Ovary (tissue), 9 donors: ENCODE results near the gene OPCML. TPM values are rescaled to one million over a fixed set of nuclear protein-coding genes. Genes with fewer than 3 reads are reported as not detected.

ENCODE experiments used
- DNase-seq, 5 donors: peaks; one replicate each; pipeline ENCODE4 v3.0.0-alpha.2; 2019 to 2020
- H3K27ac ChIP-seq, 2 donors: fragments of 200-600 bp; one replicate each; pipeline versions ENCODE4 v1.5.1 to v1.8.0; 2019 to 2022
- H3K27me3 ChIP-seq: fragments of 200-600 bp; one replicate; pipeline ENCODE4 v1.8.0; 2022
- H3K36me3 ChIP-seq: fragments of 200-600 bp; sonication (generic); one replicate; pipeline ENCODE4 v1.5.1; 2019
- H3K4me1 ChIP-seq: one replicate; pipeline ENCODE4 v1.8.1; 2013; ENCODE audit warnings: mild to moderate bottlenecking, moderate library complexity; ENCODE audit not compliant: insufficient read depth
- H3K4me3 ChIP-seq: fragments of 200-600 bp; sonication (generic); one replicate; pipeline ENCODE4 v1.5.1; 2017
- H3K9me3 ChIP-seq, 2 donors: fragments of 200-600 bp in 1 of 2; sonication (generic) in 1 of 2; one replicate each; pipeline versions ENCODE4 v1.5.1 to v1.8.1; 2013 to 2019; ENCODE audit warnings: mild to moderate bottlenecking in 1 of 2, moderate library complexity in 1 of 2
- EP300 ChIP-seq: sonication (generic); formaldehyde crosslinking; IDR thresholded peaks from one replicate; pipeline ENCODE4 v1.6.1; 2017; ENCODE audit warnings: antibody characterized with exemption
- POLR2A ChIP-seq: fragments of 450-650 bp; IDR thresholded peaks from one replicate; pipeline ENCODE4 v1.6.1; 2017; ENCODE audit warnings: antibody characterized with exemption, mild to moderate bottlenecking, moderate library complexity
- WGBS, 3 donors: extraction: QIAGEN DNeasy Blood & Tissue Kit in 1 of 3; methylation state at CpG; one replicate each; pipeline versions ENCODE4 v1.1.5 to v1.1.7; 2013 to 2017; 5-methylcytosine and 5-hydroxymethylcytosine counted together
- intact Hi-C, 4 donors: fragments of 100-400 bp; cut with DNase I; formaldehyde crosslinking; loops; one replicate each; pipeline versions ENCODE4 v1.11.0 to v1.15.1; 2022 to 2023
- polyA plus RNA-seq, 2 donors: library from polyadenylated mRNA; stranded (reverse); fragments of 200-250 nt in 1 of 2; fragments of 350-450 nt in 1 of 2; fragmentation: Illumina TruSeq in 1 of 2; extraction: RNeasy Lipid Tissue Mini Kit (QIAGEN cat#74804) in 1 of 2; gene quantifications; one replicate each; pipeline ENCODE4 v1.2.3, GENCODE V29; 2013 to 2014
- total RNA-seq, 7 donors: library from RNA; depleted of rRNA in 2 of 7; stranded (reverse); fragments of >200 nt in 2 of 7; fragmentation: NEBNext Ultra II Directional in 3 of 7; extraction: Animal tissue kit (Norgen Biotek cat#: 25700) in 3 of 7; gene quantifications; one replicate each; pipeline versions ENCODE4 v1.1.0 to v1.2.4, GENCODE V29; 2016 to 2023
- TF ChIP-seq, protein P1 (sequence below), 3 donors: fragments of 450-650 bp in 2 of 3; fragments of 200-600 bp in 1 of 3; IDR thresholded peaks; one replicate each; pipeline versions ENCODE4 v1.5.1 to v1.8.0; 2016 to 2022; ENCODE audit warnings: antibody characterized with exemption in 3 of 3, mild to moderate bottlenecking in 1 of 3
- donor health status: DM: no; HTN: no; CAD: no; lungs with moderate emphysema.
- donor health status: DM: no; HTN: no; CAD: no.
- donor health status: Bipolar disorder and iron deficiency.
- donor health status: DM: yes; HTN: yes; CAD: no.
- donor health status: DM: no; HTN: no; CAD: no.
- donor health status: DM: yes; HTN: yes; CAD: no.

The OPCML gene
- total and polyA plus RNA-seq, 9 donors, result under 0.01 to 2.8 (median 0.32) TPM; not detected in 2

DNA sequence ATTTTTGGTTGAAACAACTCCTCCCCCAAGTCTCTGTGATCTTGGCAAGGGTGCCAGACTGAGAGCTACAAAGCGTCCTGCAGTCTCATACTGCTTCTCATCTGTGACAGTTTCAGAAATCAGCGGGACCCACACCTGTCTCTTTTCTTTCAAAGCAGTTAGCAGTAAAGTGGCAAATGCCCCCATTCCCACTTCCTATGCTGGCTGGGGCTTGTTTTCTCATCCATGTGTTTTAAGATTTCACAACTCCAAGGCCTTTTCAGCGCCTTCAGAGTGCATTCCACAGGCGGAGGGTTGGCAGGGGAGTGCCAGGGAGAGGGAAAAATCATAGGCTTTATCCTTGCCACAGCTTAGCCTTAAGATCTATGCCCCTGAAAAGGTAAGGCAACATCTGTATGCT lies 493.5 kb downstream of the OPCML start:
- H3K4me3 ChIP-seq, result no peak overlapping the region
- H3K9me3 ChIP-seq, result no peaks in the 10 kb centered on the region
- H3K36me3 ChIP-seq, result no peaks in the 10 kb centered on the region
- TF ChIP-seq, protein P1, sequence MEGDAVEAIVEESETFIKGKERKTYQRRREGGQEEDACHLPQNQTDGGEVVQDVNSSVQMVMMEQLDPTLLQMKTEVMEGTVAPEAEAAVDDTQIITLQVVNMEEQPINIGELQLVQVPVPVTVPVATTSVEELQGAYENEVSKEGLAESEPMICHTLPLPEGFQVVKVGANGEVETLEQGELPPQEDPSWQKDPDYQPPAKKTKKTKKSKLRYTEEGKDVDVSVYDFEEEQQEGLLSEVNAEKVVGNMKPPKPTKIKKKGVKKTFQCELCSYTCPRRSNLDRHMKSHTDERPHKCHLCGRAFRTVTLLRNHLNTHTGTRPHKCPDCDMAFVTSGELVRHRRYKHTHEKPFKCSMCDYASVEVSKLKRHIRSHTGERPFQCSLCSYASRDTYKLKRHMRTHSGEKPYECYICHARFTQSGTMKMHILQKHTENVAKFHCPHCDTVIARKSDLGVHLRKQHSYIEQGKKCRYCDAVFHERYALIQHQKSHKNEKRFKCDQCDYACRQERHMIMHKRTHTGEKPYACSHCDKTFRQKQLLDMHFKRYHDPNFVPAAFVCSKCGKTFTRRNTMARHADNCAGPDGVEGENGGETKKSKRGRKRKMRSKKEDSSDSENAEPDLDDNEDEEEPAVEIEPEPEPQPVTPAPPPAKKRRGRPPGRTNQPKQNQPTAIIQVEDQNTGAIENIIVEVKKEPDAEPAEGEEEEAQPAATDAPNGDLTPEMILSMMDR (IDR thresholded peaks at IDR 0.05), result no peak
- TF ChIP-seq POLR2A (no peak), EP300 (no peak)
- no peak for DNase-seq
- H3K27me3 ChIP-seq, result no peaks in the 10 kb centered on the region
- WGBS, 3 donors, result 23 to 33% (median 25%) methylated on average over 4 of the region's 4 CpGs
- intact Hi-C loops, result no loop called here
- no peaks in the 10 kb centered on the region for H3K4me1 ChIP-seq
- H3K27ac ChIP-seq, result no peak overlapping the region

DNA sequence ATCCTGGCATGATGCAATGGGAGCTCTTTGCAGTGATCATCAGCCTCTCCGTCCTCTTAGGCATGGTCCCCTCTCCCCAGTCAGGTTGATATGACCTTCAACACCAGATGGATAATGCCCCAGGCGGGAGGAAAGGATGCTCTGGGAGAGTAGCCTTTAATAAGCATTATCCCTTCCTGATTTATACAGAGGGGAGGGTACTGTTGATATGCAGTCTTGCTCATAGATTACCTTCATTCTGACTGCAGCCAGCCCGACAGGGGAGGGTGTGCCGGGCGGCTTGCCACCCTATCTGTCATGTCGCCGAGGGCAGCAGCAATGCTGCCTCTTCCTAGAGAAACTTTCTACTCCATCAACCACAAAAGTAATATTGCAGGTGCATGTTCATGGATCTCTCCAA lies 497.4 kb downstream of the OPCML start:
- Histone ChIP-seq H3K36me3 (no peaks in the 10 kb centered on the region), H3K4me3 (no peak overlapping the region), H3K9me3 (no peaks in the 10 kb centered on the region), H3K27ac (no peak overlapping the region), H3K4me1 (no peaks in the 10 kb centered on the region), H3K27me3 (no peaks in the 10 kb centered on the region)
- WGBS, 3 donors, result 10 to 24% (median 15%) methylated on average over 7 of the region's 7 CpGs
- no peak for DNase-seq
- intact Hi-C loops, result no loop called here
- TF ChIP-seq, protein P1 (IDR thresholded peaks at IDR 0.05), result no peak
- no peak for TF ChIP-seq POLR2A

DNA sequence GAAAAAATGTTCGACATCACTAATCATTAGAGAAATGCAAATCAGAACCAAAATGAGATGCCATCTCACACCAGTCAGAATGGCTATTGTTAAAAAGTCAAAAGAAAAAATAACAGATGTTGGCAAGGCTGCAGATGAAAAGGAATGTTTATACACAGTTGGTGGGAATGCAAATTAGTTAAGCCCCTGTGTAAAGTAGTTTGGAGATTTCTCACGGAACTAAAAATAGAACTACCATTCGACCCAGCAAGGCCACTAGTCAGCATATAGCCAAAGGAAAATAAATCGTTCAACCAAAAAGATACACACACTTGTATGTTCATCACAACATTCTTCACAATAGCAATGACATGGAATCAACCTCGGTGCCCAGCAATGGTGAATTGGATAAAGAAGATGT lies 503.2 kb downstream of the OPCML start:
- no peaks in the 10 kb centered on the region for H3K4me1 ChIP-seq
- TF ChIP-seq POLR2A (no peak), EP300 (no peak)
- TF ChIP-seq, protein P1 (IDR thresholded peaks at IDR 0.05), result no peak
- WGBS, 3 donors, result 62 to 64% (median 63%) methylated on average over 5 of the region's 5 CpGs
- H3K4me3 ChIP-seq, result no peak overlapping the region
- no peaks in the 10 kb centered on the region for H3K9me3 ChIP-seq
- no peak overlapping the region for H3K27ac ChIP-seq
- intact Hi-C loops, result no loop called here
- H3K27me3 ChIP-seq, result no peaks in the 10 kb centered on the region
- H3K36me3 ChIP-seq, result no peaks in the 10 kb centered on the region
- DNase-seq, result no peak

DNA sequence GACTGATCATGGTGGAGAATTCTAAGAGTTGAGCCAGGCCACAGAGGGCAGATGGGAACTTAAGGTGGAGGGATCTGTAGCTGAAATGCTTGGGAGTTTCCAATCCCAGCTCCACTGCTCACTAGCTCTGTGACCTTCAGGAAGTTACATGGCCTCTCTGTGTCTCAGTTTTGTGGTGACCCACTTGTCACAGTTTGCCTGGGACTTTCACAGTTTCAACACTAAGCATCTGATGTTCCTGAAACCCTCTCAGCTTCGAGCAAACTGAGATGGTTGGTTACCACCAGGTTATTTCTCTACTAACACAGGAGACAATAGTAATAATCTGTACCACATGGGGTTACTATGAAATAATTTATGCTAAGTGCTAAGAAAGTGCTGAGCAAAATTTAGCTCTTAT lies 505.3 kb downstream of the OPCML start:
- Histone ChIP-seq H3K36me3 (no peaks in the 10 kb centered on the region), H3K27me3 (no peaks in the 10 kb centered on the region), H3K27ac (no peak overlapping the region), H3K9me3 (no peaks in the 10 kb centered on the region), H3K4me3 (no peak overlapping the region), H3K4me1 (no peaks in the 10 kb centered on the region)
- WGBS, 3 donors, result 78 to 85% (median 84%) methylated on average over 1 of the region's 1 CpG
- intact Hi-C loops, result no loop called here
- DNase-seq, result no peak
- TF ChIP-seq POLR2A (no peak), EP300 (no peak)
- TF ChIP-seq, protein P1 (IDR thresholded peaks at IDR 0.05), result no peak

DNA sequence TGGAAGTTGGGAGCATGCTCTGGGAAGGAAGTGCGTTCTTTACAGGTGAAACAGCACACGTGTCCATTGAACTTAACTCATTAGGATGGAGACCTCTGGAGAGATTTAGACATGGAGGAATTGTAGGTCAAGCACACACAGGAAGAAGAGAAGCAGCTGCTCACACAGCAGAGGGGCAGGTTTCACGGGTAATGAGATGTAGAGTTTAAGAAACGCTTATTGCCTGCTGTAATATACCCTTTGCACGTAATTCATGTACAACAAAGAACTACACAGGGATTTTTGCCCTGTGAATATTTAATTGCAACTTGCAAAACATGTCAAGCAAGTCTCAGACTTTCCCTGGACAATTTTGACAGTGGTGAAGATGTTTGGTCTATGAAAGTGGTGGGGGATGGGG lies 508.0 kb downstream of the OPCML start:
- intact Hi-C loops, result no loop called here
- Histone ChIP-seq H3K27me3 (no peaks in the 10 kb centered on the region), H3K4me1 (no peaks in the 10 kb centered on the region), H3K9me3 (no peaks in the 10 kb centered on the region), H3K27ac (no peak overlapping the region), H3K4me3 (no peak overlapping the region), H3K36me3 (no peaks in the 10 kb centered on the region)
- TF ChIP-seq EP300, result no peak
- TF ChIP-seq, protein P1 (IDR thresholded peaks at IDR 0.05), result no peak
- TF ChIP-seq POLR2A, result no peak
- WGBS, 3 donors, result 18 to 51% (median 38%) methylated on average over 5 of the region's 5 CpGs
- DNase-seq, result no peak
